ENCODE measurements around the gene TEKT5.

GRCh38 chr16:10740845-10741208, 46.1 kb upstream of the TEKT5 start:
- no peak for TF ChIP-seq CTCF (IDR thresholded peaks at IDR 0.05; ENCODE audit: insufficient read depth, low read length, poor library complexity, severe bottlenecking)
- TF ChIP-seq EZH2phosphoT487 (conservative IDR thresholded peaks at IDR 0.05; ENCODE audit: low read length), result no peak

All from SU-DHL-6 (cell line).